Measurements from ENCODE around the gene XYLB. TPM values are rescaled to one million over a fixed set of nuclear protein-coding genes. Genes with fewer than 3 reads are reported as not detected.

XYLB gene
- total and polyA plus RNA-seq, 9 donors, result 1.4 to 7.0 (median 3.8) TPM

DNA sequence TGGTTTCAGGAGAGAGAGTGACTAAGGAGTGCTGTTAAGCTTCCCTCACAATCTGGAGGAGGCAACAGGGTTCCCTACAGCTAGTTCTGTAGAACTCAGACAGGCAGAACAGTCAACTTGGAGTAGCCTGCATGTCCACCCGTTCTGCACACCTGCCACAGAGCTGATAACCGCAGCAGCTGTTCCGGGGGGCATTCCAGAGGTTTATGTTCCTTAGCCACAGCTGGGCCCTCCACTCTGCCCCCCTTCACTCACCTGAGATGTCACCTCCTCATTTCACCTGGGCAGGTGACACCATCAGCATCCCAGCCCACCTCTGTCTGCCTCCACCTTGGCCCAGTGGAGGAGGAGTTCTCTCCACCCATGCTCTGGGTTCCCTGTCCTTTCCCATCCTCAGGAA, 22.6 kb downstream of the XYLB start:
- H3K36me3 ChIP-seq, result no peaks in the 10 kb centered on the region
- intact Hi-C loops (cut with DNase I), result no loop called here
- DNase-seq, result no peak
- H3K27ac ChIP-seq, result no peak overlapping the region
- no peak overlapping the region for H3K4me3 ChIP-seq
- H3K9me3 ChIP-seq, result no peaks in the 10 kb centered on the region
- no peak for TF ChIP-seq POLR2A (IDR thresholded peaks at IDR 0.05)
- TF ChIP-seq EP300 (IDR thresholded peaks at IDR 0.05), result no peak
- 85 to 89% (median 88%) methylated on average over 3 of the region's 3 CpGs for WGBS, 3 donors
- no peaks in the 10 kb centered on the region for H3K27me3 ChIP-seq
- no peaks in the 10 kb centered on the region for H3K4me1 ChIP-seq (ENCODE audit: insufficient read depth)

GRCh38 chr3:38370149-38370548, 23.6 kb downstream of the XYLB start:
- Histone ChIP-seq H3K36me3 (no peaks in the 10 kb centered on the region), H3K4me3 (no peak overlapping the region), H3K9me3 (no peaks in the 10 kb centered on the region), H3K27ac (no peak overlapping the region), H3K27me3 (no peaks in the 10 kb centered on the region), H3K4me1 (ENCODE audit: insufficient read depth) (no peaks in the 10 kb centered on the region)
- TF ChIP-seq EP300 (IDR thresholded peaks at IDR 0.05) (no peak), POLR2A (IDR thresholded peaks at IDR 0.05) (no peak)
- TF ChIP-seq, protein P1, sequence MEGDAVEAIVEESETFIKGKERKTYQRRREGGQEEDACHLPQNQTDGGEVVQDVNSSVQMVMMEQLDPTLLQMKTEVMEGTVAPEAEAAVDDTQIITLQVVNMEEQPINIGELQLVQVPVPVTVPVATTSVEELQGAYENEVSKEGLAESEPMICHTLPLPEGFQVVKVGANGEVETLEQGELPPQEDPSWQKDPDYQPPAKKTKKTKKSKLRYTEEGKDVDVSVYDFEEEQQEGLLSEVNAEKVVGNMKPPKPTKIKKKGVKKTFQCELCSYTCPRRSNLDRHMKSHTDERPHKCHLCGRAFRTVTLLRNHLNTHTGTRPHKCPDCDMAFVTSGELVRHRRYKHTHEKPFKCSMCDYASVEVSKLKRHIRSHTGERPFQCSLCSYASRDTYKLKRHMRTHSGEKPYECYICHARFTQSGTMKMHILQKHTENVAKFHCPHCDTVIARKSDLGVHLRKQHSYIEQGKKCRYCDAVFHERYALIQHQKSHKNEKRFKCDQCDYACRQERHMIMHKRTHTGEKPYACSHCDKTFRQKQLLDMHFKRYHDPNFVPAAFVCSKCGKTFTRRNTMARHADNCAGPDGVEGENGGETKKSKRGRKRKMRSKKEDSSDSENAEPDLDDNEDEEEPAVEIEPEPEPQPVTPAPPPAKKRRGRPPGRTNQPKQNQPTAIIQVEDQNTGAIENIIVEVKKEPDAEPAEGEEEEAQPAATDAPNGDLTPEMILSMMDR (IDR thresholded peaks at IDR 0.05), result no peak
- 83 to 91% (median 88%) methylated on average over 2 of the region's 2 CpGs for WGBS, 3 donors
- no peak for DNase-seq
- intact Hi-C loops (cut with DNase I), result no loop called here

DNA sequence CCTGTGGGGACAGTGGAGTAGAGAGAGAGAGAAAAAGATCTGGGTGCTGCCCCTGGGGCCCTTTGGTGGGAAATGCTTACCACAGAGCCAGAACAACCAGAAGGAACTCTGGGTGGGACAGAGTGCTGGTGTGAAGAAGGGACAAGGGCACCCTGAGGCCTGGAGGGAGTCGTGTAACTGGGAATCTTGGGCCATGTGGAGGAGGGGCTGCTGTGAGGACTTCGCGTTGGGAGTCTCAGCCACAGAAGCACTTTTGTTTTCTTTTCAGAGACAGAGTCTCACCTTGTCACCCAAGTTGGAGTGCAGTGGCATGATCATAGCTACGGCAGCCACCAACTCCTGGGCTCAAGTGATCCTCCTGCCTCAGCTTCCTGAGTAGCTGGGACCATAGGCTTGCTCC, 24.3 kb downstream of the XYLB start:
- Histone ChIP-seq H3K27me3 (no peaks in the 10 kb centered on the region), H3K4me1 (ENCODE audit: insufficient read depth) (no peaks in the 10 kb centered on the region), H3K27ac (no peak overlapping the region), H3K36me3 (no peaks in the 10 kb centered on the region), H3K9me3 (no peaks in the 10 kb centered on the region), H3K4me3 (no peak overlapping the region)
- intact Hi-C loops (cut with DNase I), result no loop called here
- no peak for TF ChIP-seq EP300 (IDR thresholded peaks at IDR 0.05)
- TF ChIP-seq POLR2A (IDR thresholded peaks at IDR 0.05), result no peak
- TF ChIP-seq, protein P1 (IDR thresholded peaks at IDR 0.05), result no peak
- 55 to 80% (median 73%) methylated on average over 3 to 4 of the region's 4 CpGs for WGBS, 3 donors
- DNase-seq, result no peak

GRCh38 chr3:38371541-38372213, 25.1 kb downstream of the XYLB start:
- WGBS, 3 donors, result 80 to 88% (median 84%) methylated on average over 15 of the region's 15 CpGs
- no peak overlapping the region for H3K27ac ChIP-seq
- intact Hi-C loops (cut with DNase I), result no loop called here
- no peak for TF ChIP-seq POLR2A (IDR thresholded peaks at IDR 0.05)
- TF ChIP-seq, protein P1 (IDR thresholded peaks at IDR 0.05), result no peak
- TF ChIP-seq EP300 (IDR thresholded peaks at IDR 0.05), result no peak
- no peaks in the 10 kb centered on the region for H3K27me3 ChIP-seq
- H3K36me3 ChIP-seq, result no peaks in the 10 kb centered on the region
- no peaks in the 10 kb centered on the region for H3K9me3 ChIP-seq
- no peak overlapping the region for H3K4me3 ChIP-seq
- DNase-seq, result no peak
- H3K4me1 ChIP-seq (ENCODE audit: insufficient read depth), result no peaks in the 10 kb centered on the region

DNA sequence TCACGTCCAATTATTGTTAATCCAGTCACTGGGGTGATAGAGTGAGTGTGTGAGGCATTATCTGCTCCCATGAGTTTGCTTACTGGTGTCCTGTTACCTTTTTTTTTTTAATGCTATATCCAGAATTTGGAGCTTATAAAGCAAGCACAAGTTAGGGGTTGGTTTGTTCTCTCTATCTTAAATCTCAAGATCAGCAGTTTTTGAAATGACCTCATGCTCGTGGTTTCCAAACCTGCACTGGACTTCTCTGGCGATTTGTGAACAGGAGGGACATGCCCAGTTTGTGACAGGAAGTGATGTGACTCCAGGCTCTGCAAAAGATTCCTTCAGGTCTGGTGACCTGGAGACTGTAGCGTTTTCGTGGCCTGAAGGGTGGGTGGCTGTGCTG, 25.6 kb downstream of the XYLB start:
- Histone ChIP-seq H3K9me3 (no peaks in the 10 kb centered on the region), H3K27me3 (no peaks in the 10 kb centered on the region), H3K27ac (no peak overlapping the region), H3K4me3 (no peak overlapping the region), H3K36me3 (no peaks in the 10 kb centered on the region), H3K4me1 (ENCODE audit: insufficient read depth) (no peaks in the 10 kb centered on the region)
- 86 to 91% (median 86%) methylated on average over 5 of the region's 5 CpGs for WGBS, 3 donors
- TF ChIP-seq, protein P1 (IDR thresholded peaks at IDR 0.05), result no peak
- TF ChIP-seq POLR2A (IDR thresholded peaks at IDR 0.05) (no peak), EP300 (IDR thresholded peaks at IDR 0.05) (no peak)
- intact Hi-C loops (cut with DNase I), result no loop called here
- DNase-seq, result no peak

All from ovary (tissue), 9 donors.